Adrenal gland (tissue), 12 donors: ENCODE measurements around the gene RXRB. TPM values are rescaled to one million over a fixed set of nuclear protein-coding genes. Genes with fewer than 3 reads are reported as not detected.

ENCODE experiments used
- DNase-seq, 7 donors: peaks; one replicate each; pipeline ENCODE4 v3.0.0-alpha.2; 2019 to 2020
- H3K27ac ChIP-seq, 5 donors: fragments of 200-600 bp; sonication (generic) in 4 of 5; 1 replicate in 3 of 5; 2 replicates in 2 of 5; pipeline versions ENCODE4 v1.5.1 to v1.8.0; 2016 to 2020; ENCODE audit warnings: mild to moderate bottlenecking in 1 of 5
- H3K27me3 ChIP-seq: fragments of 200-600 bp; 2 replicates; pipeline ENCODE4 v1.8.0; 2021
- H3K36me3 ChIP-seq, 2 donors: fragments of 200-600 bp; replicated peaks in 1 of 2; 1 replicate in 1 of 2; 2 replicates in 1 of 2; pipeline versions ENCODE4 v1.5.1 to v1.8.0; 2018 to 2022
- H3K4me1 ChIP-seq, 2 donors: fragments of 200-600 bp; replicated peaks in 1 of 2; 1 replicate in 1 of 2; 2 replicates in 1 of 2; pipeline versions ENCODE4 v1.5.1 to v1.8.0; 2018 to 2021
- H3K4me3 ChIP-seq, 4 donors: fragments of 200-600 bp; sonication (generic) in 3 of 4; one replicate each; pipeline ENCODE4 v1.5.1; 2016 to 2018
- H3K9me3 ChIP-seq, 3 donors: fragments of 200-600 bp; sonication (generic) in 1 of 3; replicated peaks in 1 of 3; 1 replicate in 2 of 3; 2 replicates in 1 of 3; pipeline versions ENCODE4 v1.5.1 to v1.8.0; 2016 to 2021
- CTCF ChIP-seq, 6 experiments: fragments of 450-650 bp in 4 of 6; fragments of 200-600 bp in 2 of 6; sonication (generic) in 1 of 6; IDR thresholded peaks; 1 replicate in 5 of 6; 2 replicates in 1 of 6; pipeline versions ENCODE4 v1.5.1 to v1.8.0; 2016 to 2021; ENCODE audit warnings: antibody characterized with exemption in 6 of 6, mild to moderate bottlenecking in 2 of 6, moderate library complexity in 1 of 6
- POLR2A ChIP-seq, 2 donors: fragments of 450-650 bp; IDR thresholded peaks; one replicate each; pipeline ENCODE4 v1.6.1; 2017; ENCODE audit warnings: antibody characterized with exemption in 2 of 2, mild to moderate bottlenecking in 2 of 2, moderate library complexity in 1 of 2
- WGBS, 4 donors: extraction: QIAGEN DNeasy Blood & Tissue Kit in 2 of 4; methylation state at CpG; one replicate each; pipeline versions ENCODE4 v1.1.5 to v1.1.7; 2013 to 2017; 5-methylcytosine and 5-hydroxymethylcytosine counted together
- intact Hi-C, 2 donors: fragments of 100-400 bp; cut with DNase I; formaldehyde crosslinking; loops; one replicate each; pipeline versions ENCODE4 v1.14.1 to v1.15.0; 2022 to 2023
- polyA plus RNA-seq, 3 donors: library from polyadenylated mRNA; stranded (reverse); fragments of 200-250 nt in 2 of 3; fragments of 350-450 nt in 1 of 3; fragmentation: Illumina TruSeq in 1 of 3; extraction: RNeasy Lipid Tissue Mini Kit (QIAGEN cat#74804) in 1 of 3; gene quantifications; one replicate each; pipeline ENCODE4 v1.2.3, GENCODE V29; 2013 to 2014
- total RNA-seq, 9 donors: library from RNA; depleted of rRNA in 4 of 9; stranded (reverse); fragments of >200 nt in 4 of 9; fragments of 120-200 nt in 1 of 9; fragmentation: NEBNext Ultra II Directional in 1 of 9; extraction: Animal tissue kit (Norgen Biotek cat#: 25700) in 1 of 9; gene quantifications; one replicate each; pipeline versions ENCODE4 v1.1.0 to v1.2.4, GENCODE V29; 2013 to 2023
- donor health status: healthy with polysubstance abuse.
- donor health status: Bipolar disorder and iron deficiency.
- donor health status: DM: yes; HTN: yes; CAD: no.
- donor health status: DM: no; HTN: no; CAD: no.
- donor health status: DM: no; HTN: no; CAD: no.
- donor health status: DM: yes; HTN: yes; CAD: no.

RXRB gene
- total and polyA plus RNA-seq, 12 donors = 15.8 to 75.9 (median 33.2) TPM

- Histone ChIP-seq H3K27me3 (peaks cover 13% of the 10 kb centered on the region), H3K4me3 (peak overlapping the region in 2 of 4 donors; percentile 4 to 44), H3K36me3 (peaks cover 0 to 33% of the 10 kb centered on the region in 2 donors), H3K27ac (no peak overlapping the region), H3K9me3 (no peaks in the 10 kb centered on the region), H3K4me1 (peaks cover 9 to 21% of the 10 kb centered on the region in 2 donors)
- intact Hi-C loops = no loop called here
- WGBS, 4 donors = 2 to 5% (median 2%) methylated on average over 21 to 71 of the region's 72 CpGs
- DNase-seq = peak in 4 of 7 donors; percentile 23 to 53 (median 40)
- TF ChIP-seq CTCF (IDR thresholded peaks at IDR 0.05) (peak in 1 of 6 experiments; percentile 2), POLR2A (IDR thresholded peaks at IDR 0.05) (no peak)
These were observed 7.5 kb downstream of the RXRB start for GRCh38 chr6:33192671-33193602.

GRCh38 chr6:33192105-33192646 lies 8.3 kb downstream of the RXRB start, which contains the start of gene COL11A2:
Gene COL11A2 (minus strand): TSS chr6:33192467. CDS start chr6:33192240, 227 bp downstream.
- DNase-seq = no peak
- Histone ChIP-seq H3K36me3 (peaks cover 0 to 30% of the 10 kb centered on the region in 2 donors), H3K4me1 (peaks cover 9 to 13% of the 10 kb centered on the region in 2 donors), H3K27ac (no peak within 1 kb of the TSS), H3K27me3 (peaks cover 13% of the 10 kb centered on the region), H3K9me3 (no peaks in the 10 kb centered on the region), H3K4me3 (peak within 1 kb of the TSS in 2 of 4 donors; percentile 4 to 44)
- 9 to 24% (median 11%) methylated on average over 13 to 35 of the region's 35 CpGs; no CpG with 5 or more reads in 1 of the 4 donors for WGBS, 4 donors
- intact Hi-C loops = no loop called here
- no peak for TF ChIP-seq POLR2A (IDR thresholded peaks at IDR 0.05)
- TF ChIP-seq CTCF (IDR thresholded peaks at IDR 0.05) = no peak

- H3K27ac ChIP-seq = no peak overlapping the region
- WGBS, 4 donors = 37 to 50% (median 40%) methylated on average over 4 to 8 of the region's 8 CpGs
- H3K4me3 ChIP-seq = no peak overlapping the region
- intact Hi-C loops = no loop called here
- TF ChIP-seq CTCF (IDR thresholded peaks at IDR 0.05) = no peak
- TF ChIP-seq POLR2A (IDR thresholded peaks at IDR 0.05) = no peak
- peaks cover 0 to 24% of the 10 kb centered on the region in 2 donors for H3K36me3 ChIP-seq
- peak in 1 of 7 donors; percentile 21 for DNase-seq
- no peaks in the 10 kb centered on the region for H3K9me3 ChIP-seq
- peaks cover 9 to 11% of the 10 kb centered on the region in 2 donors for H3K4me1 ChIP-seq
- H3K27me3 ChIP-seq = peaks cover 13% of the 10 kb centered on the region
These were observed 8.9 kb downstream of the RXRB start for GRCh38 chr6:33191383-33192104.
